GM12875 (cell line): ENCODE data around the gene SPAG17.

Source experiments
- H3K4me3 ChIP-seq: one replicate; pipeline ENCODE4 v1.5.1; 2011; ENCODE audit warnings: low read depth, low read length, control low read depth
- TF ChIP-seq, protein P1 (sequence below): IDR thresholded peaks from 2 replicates; pipeline ENCODE4 v1.5.1; 2011; ENCODE audit warnings: low read depth, mild to moderate bottlenecking, control low read depth, inconsistent platforms, low read length, moderate library complexity, borderline replicate concordance; ENCODE audit not compliant: insufficient read depth

The SPAG17 gene

DNA sequence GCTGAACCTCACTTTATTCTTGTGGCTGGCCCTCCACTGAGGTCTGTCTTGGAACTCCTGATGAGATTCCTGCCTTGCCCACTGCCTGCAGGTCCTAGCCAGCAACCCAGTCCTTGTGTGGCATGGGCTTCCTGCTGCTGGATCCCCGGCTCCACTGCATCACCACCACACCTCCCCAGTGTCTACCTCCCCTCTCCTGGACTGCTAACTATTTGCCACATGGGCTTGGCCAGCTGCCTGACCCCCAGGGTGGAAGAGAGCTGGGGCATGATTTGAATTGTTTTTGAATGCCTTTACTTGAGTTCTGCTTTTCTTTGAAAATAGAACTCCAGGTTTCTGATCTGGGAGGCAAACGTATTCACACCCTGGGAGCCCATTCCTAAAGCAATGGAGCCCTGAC lies 41.2 kb downstream of the SPAG17 start:
- TF ChIP-seq, protein P1, sequence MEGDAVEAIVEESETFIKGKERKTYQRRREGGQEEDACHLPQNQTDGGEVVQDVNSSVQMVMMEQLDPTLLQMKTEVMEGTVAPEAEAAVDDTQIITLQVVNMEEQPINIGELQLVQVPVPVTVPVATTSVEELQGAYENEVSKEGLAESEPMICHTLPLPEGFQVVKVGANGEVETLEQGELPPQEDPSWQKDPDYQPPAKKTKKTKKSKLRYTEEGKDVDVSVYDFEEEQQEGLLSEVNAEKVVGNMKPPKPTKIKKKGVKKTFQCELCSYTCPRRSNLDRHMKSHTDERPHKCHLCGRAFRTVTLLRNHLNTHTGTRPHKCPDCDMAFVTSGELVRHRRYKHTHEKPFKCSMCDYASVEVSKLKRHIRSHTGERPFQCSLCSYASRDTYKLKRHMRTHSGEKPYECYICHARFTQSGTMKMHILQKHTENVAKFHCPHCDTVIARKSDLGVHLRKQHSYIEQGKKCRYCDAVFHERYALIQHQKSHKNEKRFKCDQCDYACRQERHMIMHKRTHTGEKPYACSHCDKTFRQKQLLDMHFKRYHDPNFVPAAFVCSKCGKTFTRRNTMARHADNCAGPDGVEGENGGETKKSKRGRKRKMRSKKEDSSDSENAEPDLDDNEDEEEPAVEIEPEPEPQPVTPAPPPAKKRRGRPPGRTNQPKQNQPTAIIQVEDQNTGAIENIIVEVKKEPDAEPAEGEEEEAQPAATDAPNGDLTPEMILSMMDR, result no peak
- no peak overlapping the region for H3K4me3 ChIP-seq

DNA sequence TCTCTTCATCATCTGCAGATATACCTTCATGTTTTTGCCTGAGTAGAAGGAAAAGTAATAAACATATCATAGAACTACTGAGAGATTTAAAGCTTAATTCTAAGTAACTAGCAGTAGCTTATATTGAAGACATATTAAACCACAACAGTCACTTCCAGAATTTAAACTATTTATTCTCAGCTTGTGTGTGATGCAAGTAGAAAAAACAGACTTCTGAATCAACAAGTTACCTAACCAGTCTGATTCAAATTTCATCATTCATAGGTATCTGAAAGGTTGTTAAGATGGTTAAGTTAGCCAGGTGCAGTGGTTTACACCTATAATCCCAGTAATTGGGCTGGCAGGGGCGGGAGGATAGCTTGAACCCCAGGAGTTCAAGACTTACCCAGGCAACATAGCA lies 41.9 kb downstream of the SPAG17 start:
- H3K4me3 ChIP-seq, result no peak overlapping the region
- TF ChIP-seq, protein P1, result no peak

DNA sequence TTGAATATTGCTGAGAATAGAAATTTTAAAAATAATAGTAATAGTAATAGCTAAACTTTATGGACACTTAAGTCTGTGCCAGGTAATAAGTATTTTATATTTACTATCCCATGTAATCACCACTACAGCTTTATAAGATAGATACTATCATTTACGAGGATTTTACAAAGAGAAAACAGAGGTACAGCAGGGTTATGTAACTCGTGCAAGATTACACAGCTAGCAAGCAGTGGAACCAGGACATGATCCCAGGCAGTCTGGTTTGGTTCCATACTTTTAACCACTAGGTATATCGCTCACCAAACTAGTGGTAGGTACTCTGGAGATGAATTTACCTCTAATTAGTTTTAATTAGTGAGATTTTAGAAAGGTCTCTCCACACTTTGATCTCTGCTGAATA lies 42.5 kb downstream of the SPAG17 start:
- no peak overlapping the region for H3K4me3 ChIP-seq
- TF ChIP-seq, protein P1, result no peak

DNA sequence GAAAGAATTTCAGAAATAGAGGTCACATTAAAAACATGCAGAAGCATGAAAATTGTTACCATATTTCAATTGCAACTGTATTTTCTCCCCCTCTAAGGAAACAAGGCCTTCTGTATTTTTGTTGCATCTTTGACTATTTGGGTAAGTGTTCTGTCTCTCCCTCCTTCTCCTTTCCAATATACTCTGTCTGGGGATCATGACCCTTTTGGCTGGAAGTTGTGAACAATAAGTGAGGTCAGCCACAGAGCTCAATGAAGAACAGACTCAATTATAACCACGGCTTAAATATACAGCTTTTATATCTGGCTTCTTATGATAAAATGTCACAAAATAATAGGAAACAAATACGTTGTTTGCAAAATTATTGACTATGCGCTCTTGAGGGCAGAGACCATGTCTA lies 47.1 kb downstream of the SPAG17 start:
- no peak overlapping the region for H3K4me3 ChIP-seq
- TF ChIP-seq, protein P1, result no peak

DNA sequence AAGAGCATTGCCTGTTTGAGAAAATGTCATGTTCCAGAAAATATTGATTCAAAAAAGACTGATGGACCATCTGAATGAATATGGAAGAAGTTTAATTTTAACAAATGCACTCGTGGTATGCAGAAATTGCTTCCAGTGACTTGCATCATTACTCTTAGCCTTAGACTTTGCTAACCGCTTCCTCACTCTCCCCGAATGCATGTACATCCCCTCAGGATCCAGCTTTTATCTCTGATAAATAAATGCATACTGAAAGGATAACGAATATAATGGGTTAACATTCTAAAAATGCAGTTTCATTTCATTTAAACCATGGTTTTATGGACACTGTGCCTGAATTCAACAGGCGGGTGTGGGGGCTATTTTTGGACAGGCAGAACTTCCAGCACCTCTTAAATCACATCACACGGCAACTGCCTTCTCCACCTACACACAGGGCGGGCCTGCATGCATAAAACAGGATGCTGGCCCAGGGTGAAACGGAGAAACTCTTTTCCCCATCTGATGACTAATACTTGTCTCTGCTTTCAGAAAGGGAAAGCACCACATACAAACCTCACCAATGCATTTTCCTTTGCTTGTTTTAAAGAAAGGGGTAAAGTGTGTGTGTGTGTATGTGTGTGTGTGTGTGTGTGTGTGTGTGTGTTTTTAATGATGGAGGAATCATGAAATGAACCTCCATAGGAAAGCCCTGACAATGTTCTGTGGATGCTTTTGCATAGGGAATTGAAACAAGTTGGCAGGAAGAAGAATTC lies 48.7 kb downstream of the SPAG17 start:
- H3K4me3 ChIP-seq, result no peak overlapping the region
- TF ChIP-seq, protein P1, result no peak

DNA sequence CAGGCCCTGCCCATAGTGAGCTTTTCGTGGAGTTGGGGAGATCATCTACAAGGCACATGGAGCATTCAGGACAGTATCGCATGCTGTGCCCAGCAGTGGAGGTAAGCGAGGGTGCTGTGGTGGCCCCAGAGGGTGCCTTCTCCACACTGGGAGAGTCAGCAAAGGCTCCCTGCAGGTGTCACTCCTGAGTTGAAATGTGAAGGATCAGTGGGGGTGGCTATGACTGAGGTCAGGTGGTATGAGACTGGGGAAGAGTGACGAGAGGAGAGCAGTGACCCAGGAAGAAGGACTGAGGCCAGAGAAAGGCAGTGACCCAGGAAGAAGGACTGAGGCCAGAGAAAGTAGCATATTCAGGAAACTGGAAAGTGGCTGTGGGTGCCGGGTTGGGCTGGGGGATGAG lies 53.0 kb downstream of the SPAG17 start:
- no peak overlapping the region for H3K4me3 ChIP-seq
- TF ChIP-seq, protein P1, result no peak

DNA sequence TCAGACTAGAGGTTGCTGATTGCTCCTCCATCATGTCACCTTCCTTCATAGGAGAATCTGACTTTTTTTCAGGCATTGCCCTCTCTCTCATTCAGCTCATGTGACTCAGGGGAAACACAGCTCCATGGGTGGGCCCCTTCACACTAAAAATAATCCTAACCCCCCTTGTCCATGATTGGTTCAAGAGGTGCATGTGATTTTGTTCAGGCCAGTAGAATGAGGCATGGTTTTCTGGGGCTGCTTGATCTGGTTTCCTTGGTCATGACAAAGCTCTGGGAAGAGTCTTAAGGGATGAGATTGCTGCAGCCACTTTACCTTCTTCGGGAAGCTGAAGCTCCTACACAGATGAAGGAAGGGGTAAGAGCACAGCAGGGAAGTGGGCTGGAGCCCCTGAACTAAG lies 56.3 kb downstream of the SPAG17 start:
- TF ChIP-seq, protein P1, result no peak

More for the DNA sequence above, 56.3 kb downstream of the SPAG17 start:
- no peak overlapping the region for H3K4me3 ChIP-seq
